K562 (cell line): ENCODE data around the gene MIXL1.

Source experiments
- ARID3A ChIP-seq: IDR thresholded peaks from 2 replicates; pipeline ENCODE4 v1.6.1; 2012; ENCODE audit warnings: low read depth, low read length, improper control_type of control experiment, borderline replicate concordance
- CTCF ChIP-seq, 3 experiments: IDR thresholded peaks in 2 of 3; conservative IDR thresholded peaks in 1 of 3; 2 replicates each; pipeline ENCODE4 v1.5.1; 2011 to 2012; ENCODE audit warnings: low read length in 3 of 3, mild to moderate bottlenecking in 3 of 3, control low read depth in 2 of 3, improper control_type of control experiment in 1 of 3, inconsistent platforms in 1 of 3, low read depth in 1 of 3, mixed read lengths in 1 of 3, moderate library complexity in 1 of 3; ENCODE audit not compliant: insufficient read depth in 2 of 3
- EP300 ChIP-seq: IDR thresholded peaks from 2 replicates; pipeline ENCODE4 v1.6.1; 2012; ENCODE audit warnings: low read length, improper control_type of control experiment
- FOXJ2 ChIP-seq: fragments of 200-800 bp; sonication (Bioruptor generic); IDR thresholded peaks from 2 replicates; pipeline ENCODE4 v1.6.1; 2016; ENCODE audit warnings: missing genetic modification characterization, missing compliant biosample characterization
- FOXK2 ChIP-seq, 2 experiments: fragments of 450-650 bp; IDR thresholded peaks in 1 of 2; conservative IDR thresholded peaks in 1 of 2; 2 replicates each; pipeline ENCODE4 v1.6.1; 2016; ENCODE audit warnings: low read depth in 2 of 2, mild to moderate bottlenecking in 1 of 2
- HDAC6 ChIP-seq: IDR thresholded peaks from 2 replicates; pipeline ENCODE4 v1.6.1; 2012; ENCODE audit warnings: low read depth, mild to moderate bottlenecking, control low read depth, inconsistent platforms, low read length, moderate library complexity
- NFATC3 ChIP-seq: fragments of 450-650 bp; IDR thresholded peaks from 2 replicates; pipeline ENCODE4 v1.6.1; 2017; ENCODE audit warnings: mild to moderate bottlenecking
- POLR2A ChIP-seq: fragments of 450-650 bp; conservative IDR thresholded peaks from 2 replicates; pipeline ENCODE4 v1.6.1; 2016
- PTRF ChIP-seq: fragments of 450-650 bp; IDR thresholded peaks from 2 replicates; pipeline ENCODE4 v1.6.1; 2016; ENCODE audit warnings: mild to moderate bottlenecking, missing genetic modification characterization, missing compliant biosample characterization
- TEAD1 ChIP-seq, 2 experiments: fragments of 450-650 bp in 1 of 2; sonication (generic) in 1 of 2; formaldehyde crosslinking; IDR thresholded peaks; 2 replicates each; pipeline versions ENCODE4 v1.4.0 to v1.8.0; 2020 to 2022; ENCODE audit warnings: mild to moderate bottlenecking in 2 of 2, missing genetic modification reagents in 1 of 2
- USF2 ChIP-seq: sonication (generic); formaldehyde crosslinking; IDR thresholded peaks from 2 replicates; pipeline ENCODE4 v1.5.0; 2020; ENCODE audit warnings: missing genetic modification reagents
- ZNF586 ChIP-seq: fragments of 450-650 bp; formaldehyde crosslinking; conservative IDR thresholded peaks from 2 replicates; pipeline ENCODE4 v1.4.0; 2020; ENCODE audit warnings: mild to moderate bottlenecking, moderate library complexity
- ZNF699 ChIP-seq: fragments of 250-450 bp; sonication (Bioruptor Pico); IDR thresholded peaks from 2 replicates; pipeline ENCODE4 v1.8.0; 2021; ENCODE audit warnings: mild to moderate bottlenecking, moderate library complexity; ENCODE audit not compliant: insufficient replicate concordance
- ZNF830 ChIP-seq: fragments of 250-450 bp; sonication (Bioruptor Pico); IDR thresholded peaks from 2 replicates; pipeline ENCODE4 v1.5.0; 2021; ENCODE audit warnings: mild to moderate bottlenecking

- TF ChIP-seq CTCF (IDR thresholded peaks at IDR 0.05 in 2 of 3, conservative IDR thresholded peaks at IDR 0.05 in 1 of 3; ENCODE audit: insufficient read depth in 2 of 3, low read depth in 1 of 3, low read length in 3 of 3): no peak
- no peak for TF ChIP-seq USF2 (CRISPR knock-in tag)
- TF ChIP-seq HDAC6: no peak
- TF ChIP-seq TEAD1 (CRISPR knock-in tag; IDR thresholded peaks at IDR 0.05): no peak
- TF ChIP-seq EP300: no peak
- TF ChIP-seq FOXJ2 (tag): no peak
- TF ChIP-seq NFATC3: no peak
- no peak for TF ChIP-seq ZNF699 (CRISPR knock-in tag)
- TF ChIP-seq PTRF (tag): no peak
- TF ChIP-seq ZNF830 (CRISPR knock-in tag): no peak
- TF ChIP-seq ARID3A: no peak
- no peak for TF ChIP-seq ZNF586 (CRISPR knock-in tag)
- TF ChIP-seq POLR2A: no peak
- no peak for TF ChIP-seq FOXK2 (conservative IDR thresholded peaks at IDR 0.05 in 1 of 2, IDR thresholded peaks at IDR 0.05 in 1 of 2; ENCODE audit: low read depth in 2 of 2)
Measured at GRCh38 chr1:226207048-226207447, 16.4 kb upstream of the MIXL1 start.
